SK-N-SH treated with all-trans-retinoic acid at 6 μM for 48 hours (cell line): ENCODE measurements around the gene MC1R.
A peak's percentile ranks its signal among the peaks of the same experiment; 100 is the strongest.

Source experiments
- ATAC-seq: fragments of 200-7000 bp; cut with Tn5 transposase; 3 replicates; pipeline ENCODE4 v1.9.1; 2020; ENCODE audit warnings: mild to moderate bottlenecking, moderate library complexity
- ARNTL ChIP-seq: fragments of 450-650 bp; formaldehyde crosslinking; IDR thresholded peaks from 2 replicates; pipeline ENCODE4 v1.5.0; 2020; ENCODE audit warnings: low read depth, mild to moderate bottlenecking, moderate library complexity, borderline replicate concordance
- BACH2 ChIP-seq: fragments of 250-450 bp; sonication (Bioruptor Pico); IDR thresholded peaks from 2 replicates; pipeline ENCODE4 v1.9.0; 2021; ENCODE audit warnings: mild to moderate bottlenecking, borderline replicate concordance
- CSDC2 ChIP-seq: fragments of 250-450 bp; sonication (Bioruptor Pico); IDR thresholded peaks from 2 replicates; pipeline ENCODE4 v1.5.0; 2020; ENCODE audit warnings: mild to moderate bottlenecking, moderate library complexity
- CSRNP3 ChIP-seq: fragments of 250-450 bp; sonication (Bioruptor Pico); IDR thresholded peaks from 2 replicates; pipeline ENCODE4 v1.5.1; 2021; ENCODE audit warnings: mild to moderate bottlenecking, moderate library complexity
- GLIS3 ChIP-seq: fragments of 250-450 bp; sonication (Bioruptor Pico); IDR thresholded peaks from 2 replicates; pipeline ENCODE4 v1.5.0; 2020; ENCODE audit warnings: mild to moderate bottlenecking, moderate library complexity
- ISL1 ChIP-seq: fragments of 250-450 bp; sonication (Bioruptor Pico); IDR thresholded peaks from 2 replicates; pipeline ENCODE4 v2.1.2; 2022; ENCODE audit warnings: mild to moderate bottlenecking, moderate library complexity
- OSR1 ChIP-seq: fragments of 250-450 bp; sonication (Bioruptor Pico); IDR thresholded peaks from 2 replicates; pipeline ENCODE4 v1.8.0; 2022; ENCODE audit warnings: moderate library complexity, mild to moderate bottlenecking, inconsistent platforms
- POU6F1 ChIP-seq: fragments of 250-450 bp; sonication (Bioruptor Pico); IDR thresholded peaks from 2 replicates; pipeline ENCODE4 v1.8.0; 2021; ENCODE audit warnings: low read depth, mild to moderate bottlenecking, moderate library complexity, borderline replicate concordance
- PPARA ChIP-seq: fragments of 250-450 bp; sonication (Bioruptor Pico); IDR thresholded peaks from 2 replicates; pipeline ENCODE4 v1.5.0; 2020; ENCODE audit warnings: mild to moderate bottlenecking, borderline replicate concordance
- RARB ChIP-seq: fragments of 250-450 bp; sonication (Bioruptor Pico); IDR thresholded peaks from 2 replicates; pipeline ENCODE4 v1.8.0; 2021; ENCODE audit warnings: mild to moderate bottlenecking, moderate library complexity
- SNAI2 ChIP-seq: fragments of 250-450 bp; sonication (Bioruptor Pico); IDR thresholded peaks from 2 replicates; pipeline ENCODE4 v1.5.0; 2020; ENCODE audit warnings: mild to moderate bottlenecking, moderate library complexity
- TCF4 ChIP-seq: fragments of 250-450 bp; sonication (Bioruptor Pico); IDR thresholded peaks from 2 replicates; pipeline ENCODE4 v1.8.0; 2021; ENCODE audit warnings: mild to moderate bottlenecking, moderate library complexity, borderline replicate concordance
- TOX ChIP-seq: fragments of 250-450 bp; sonication (Bioruptor Pico); IDR thresholded peaks from 2 replicates; pipeline ENCODE4 v1.8.0; 2021; ENCODE audit warnings: mild to moderate bottlenecking, moderate library complexity, borderline replicate concordance
- ZC3H10 ChIP-seq: fragments of 250-450 bp; sonication (Bioruptor Pico); IDR thresholded peaks from 2 replicates; pipeline ENCODE4 v1.5.1; 2021; ENCODE audit warnings: mild to moderate bottlenecking, moderate library complexity
- ZFP3 ChIP-seq: fragments of 250-450 bp; sonication (Bioruptor Pico); IDR thresholded peaks from 2 replicates; pipeline ENCODE4 v1.5.0; 2020; ENCODE audit warnings: mild to moderate bottlenecking, moderate library complexity
- ZFP30 ChIP-seq: fragments of 450-650 bp; formaldehyde crosslinking; IDR thresholded peaks from 2 replicates; pipeline ENCODE4 v1.5.0; 2022; ENCODE audit warnings: mild to moderate bottlenecking, moderate library complexity
- ZNF565 ChIP-seq: fragments of 450-650 bp; formaldehyde crosslinking; conservative IDR thresholded peaks from 2 replicates; pipeline ENCODE4 v1.5.0; 2020; ENCODE audit warnings: low read depth, mild to moderate bottlenecking, moderate library complexity
- ZNF70 ChIP-seq: fragments of 450-650 bp; formaldehyde crosslinking; IDR thresholded peaks from 2 replicates; pipeline ENCODE4 v1.5.0; 2020; ENCODE audit warnings: mild to moderate bottlenecking, moderate library complexity
- ZNF8 ChIP-seq: fragments of 450-650 bp; formaldehyde crosslinking; IDR thresholded peaks from 2 replicates; pipeline ENCODE4 v1.5.0; 2020; ENCODE audit warnings: mild to moderate bottlenecking, moderate library complexity
- TF ChIP-seq, protein P1 (sequence below): fragments of 250-450 bp; sonication (Bioruptor Pico); IDR thresholded peaks from 2 replicates; pipeline ENCODE4 v1.5.0; 2020; ENCODE audit warnings: mild to moderate bottlenecking, moderate library complexity
- TF ChIP-seq, protein P2 (sequence below): fragments of 250-450 bp; sonication (Bioruptor Pico); IDR thresholded peaks from 2 replicates; pipeline ENCODE4 v1.8.0; 2020; ENCODE audit warnings: mild to moderate bottlenecking, moderate library complexity, borderline replicate concordance

The MC1R gene

GRCh38 chr16:89918453-89919347, at the start of gene MC1R:
Gene MC1R, plus strand, starts transcription at chr16:89918862. Its CDS starts 397 bp downstream, at chr16:89919259.
- TF ChIP-seq, protein P1, sequence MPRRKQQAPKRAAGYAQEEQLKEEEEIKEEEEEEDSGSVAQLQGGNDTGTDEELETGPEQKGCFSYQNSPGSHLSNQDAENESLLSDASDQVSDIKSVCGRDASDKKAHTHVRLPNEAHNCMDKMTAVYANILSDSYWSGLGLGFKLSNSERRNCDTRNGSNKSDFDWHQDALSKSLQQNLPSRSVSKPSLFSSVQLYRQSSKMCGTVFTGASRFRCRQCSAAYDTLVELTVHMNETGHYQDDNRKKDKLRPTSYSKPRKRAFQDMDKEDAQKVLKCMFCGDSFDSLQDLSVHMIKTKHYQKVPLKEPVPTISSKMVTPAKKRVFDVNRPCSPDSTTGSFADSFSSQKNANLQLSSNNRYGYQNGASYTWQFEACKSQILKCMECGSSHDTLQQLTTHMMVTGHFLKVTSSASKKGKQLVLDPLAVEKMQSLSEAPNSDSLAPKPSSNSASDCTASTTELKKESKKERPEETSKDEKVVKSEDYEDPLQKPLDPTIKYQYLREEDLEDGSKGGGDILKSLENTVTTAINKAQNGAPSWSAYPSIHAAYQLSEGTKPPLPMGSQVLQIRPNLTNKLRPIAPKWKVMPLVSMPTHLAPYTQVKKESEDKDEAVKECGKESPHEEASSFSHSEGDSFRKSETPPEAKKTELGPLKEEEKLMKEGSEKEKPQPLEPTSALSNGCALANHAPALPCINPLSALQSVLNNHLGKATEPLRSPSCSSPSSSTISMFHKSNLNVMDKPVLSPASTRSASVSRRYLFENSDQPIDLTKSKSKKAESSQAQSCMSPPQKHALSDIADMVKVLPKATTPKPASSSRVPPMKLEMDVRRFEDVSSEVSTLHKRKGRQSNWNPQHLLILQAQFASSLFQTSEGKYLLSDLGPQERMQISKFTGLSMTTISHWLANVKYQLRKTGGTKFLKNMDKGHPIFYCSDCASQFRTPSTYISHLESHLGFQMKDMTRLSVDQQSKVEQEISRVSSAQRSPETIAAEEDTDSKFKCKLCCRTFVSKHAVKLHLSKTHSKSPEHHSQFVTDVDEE = no peak
- TF ChIP-seq TCF4 (CRISPR knock-in tag) = no peak
- TF ChIP-seq CSDC2 (CRISPR knock-in tag) = no peak
- no peak for TF ChIP-seq ZNF70 (CRISPR knock-in tag)
- TF ChIP-seq ZFP3 (CRISPR knock-in tag) = no peak
- TF ChIP-seq GLIS3 (CRISPR knock-in tag) = no peak
- no peak for TF ChIP-seq RARB (CRISPR knock-in tag)
- no peak for TF ChIP-seq TOX (CRISPR knock-in tag)
- TF ChIP-seq SNAI2 (CRISPR knock-in tag) = no peak
- TF ChIP-seq POU6F1 (CRISPR knock-in tag) = no peak
- TF ChIP-seq CSRNP3 = no peak
- TF ChIP-seq BACH2 = no peak
- no peak for TF ChIP-seq ZNF565 (CRISPR knock-in tag)
- no peak for TF ChIP-seq ZNF8 (CRISPR knock-in tag)
- TF ChIP-seq ARNTL (CRISPR knock-in tag) = no peak
- no peak for TF ChIP-seq ISL1
- TF ChIP-seq OSR1 (CRISPR knock-in tag) = no peak
- ATAC-seq = peak; percentile 1

DNA sequence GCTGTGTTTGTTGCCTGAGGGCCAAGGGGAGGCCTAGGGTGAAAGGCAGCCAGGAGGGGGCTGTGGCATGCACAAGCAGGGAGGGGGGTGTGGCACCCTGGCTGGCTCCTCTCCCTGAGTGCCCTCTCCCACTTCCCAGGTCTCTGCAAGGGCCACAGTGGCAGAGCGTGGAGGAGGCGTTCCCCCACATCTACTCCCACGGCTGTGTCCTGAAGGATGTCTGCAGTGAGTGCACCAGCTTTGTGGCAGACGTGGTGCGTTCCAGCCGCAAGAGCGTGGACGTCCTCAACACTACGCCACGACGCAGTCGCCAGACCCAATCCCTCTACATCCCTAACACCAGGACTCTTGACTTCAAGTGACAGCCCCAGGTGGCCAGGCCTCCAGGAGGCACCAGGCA, 48.8 kb upstream of the MC1R start:
- no peak for TF ChIP-seq GLIS3 (CRISPR knock-in tag)
- TF ChIP-seq SNAI2 (CRISPR knock-in tag) = no peak
- TF ChIP-seq OSR1 (CRISPR knock-in tag) = no peak
- no peak for TF ChIP-seq PPARA (CRISPR knock-in tag)
- TF ChIP-seq, protein P2, sequence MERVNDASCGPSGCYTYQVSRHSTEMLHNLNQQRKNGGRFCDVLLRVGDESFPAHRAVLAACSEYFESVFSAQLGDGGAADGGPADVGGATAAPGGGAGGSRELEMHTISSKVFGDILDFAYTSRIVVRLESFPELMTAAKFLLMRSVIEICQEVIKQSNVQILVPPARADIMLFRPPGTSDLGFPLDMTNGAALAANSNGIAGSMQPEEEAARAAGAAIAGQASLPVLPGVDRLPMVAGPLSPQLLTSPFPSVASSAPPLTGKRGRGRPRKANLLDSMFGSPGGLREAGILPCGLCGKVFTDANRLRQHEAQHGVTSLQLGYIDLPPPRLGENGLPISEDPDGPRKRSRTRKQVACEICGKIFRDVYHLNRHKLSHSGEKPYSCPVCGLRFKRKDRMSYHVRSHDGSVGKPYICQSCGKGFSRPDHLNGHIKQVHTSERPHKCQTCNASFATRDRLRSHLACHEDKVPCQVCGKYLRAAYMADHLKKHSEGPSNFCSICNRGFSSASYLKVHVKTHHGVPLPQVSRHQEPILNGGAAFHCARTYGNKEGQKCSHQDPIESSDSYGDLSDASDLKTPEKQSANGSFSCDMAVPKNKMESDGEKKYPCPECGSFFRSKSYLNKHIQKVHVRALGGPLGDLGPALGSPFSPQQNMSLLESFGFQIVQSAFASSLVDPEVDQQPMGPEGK (CRISPR knock-in tag) = no peak
- TF ChIP-seq ISL1 = no peak
- no peak for TF ChIP-seq POU6F1 (CRISPR knock-in tag)
- TF ChIP-seq ZC3H10 (CRISPR knock-in tag) = no peak
- no peak for TF ChIP-seq ZFP30 (CRISPR knock-in tag)
- TF ChIP-seq ZFP3 (CRISPR knock-in tag) = no peak
- TF ChIP-seq ZNF70 (CRISPR knock-in tag) = no peak
- TF ChIP-seq, protein P1 = no peak
- TF ChIP-seq RARB (CRISPR knock-in tag) = no peak
- TF ChIP-seq ZNF565 (CRISPR knock-in tag) = no peak
- TF ChIP-seq CSDC2 (CRISPR knock-in tag) = no peak
- no peak for TF ChIP-seq TOX (CRISPR knock-in tag)
- TF ChIP-seq ZNF8 (CRISPR knock-in tag) = no peak
- no peak for ATAC-seq
